ENCODE results near the gene TMTC2.
"Not testable (repeated sequence)": the region's sequence is repeated elsewhere in the genome, so short reads cannot be mapped to it uniquely, and the experiment has no call there.

TMTC2 gene

GRCh38 chr12:82793751-82794281 is 107.1 kb downstream of the TMTC2 start:
- DNase-seq = no peak

GRCh38 chr12:82797480-82797879 is 110.8 kb downstream of the TMTC2 start:
- no peak for DNase-seq

GRCh38 chr12:82800185-82800584 is 113.5 kb downstream of the TMTC2 start:
- DNase-seq = no peak

- DNase-seq = no peak
Observed at GRCh38 chr12:82801951-82802610, 115.4 kb downstream of the TMTC2 start.

GRCh38 chr12:82803201-82803600 is 116.5 kb downstream of the TMTC2 start:
- no peak for DNase-seq

- DNase-seq = no peak
Observed at GRCh38 chr12:82804601-82805000, 117.9 kb downstream of the TMTC2 start.

GRCh38 chr12:82805004-82805403 is 118.3 kb downstream of the TMTC2 start:
- not testable (repeated sequence) for DNase-seq

GRCh38 chr12:82805812-82806497 is 119.2 kb downstream of the TMTC2 start:
- no peak for DNase-seq

GRCh38 chr12:82807132-82807737 is 120.5 kb downstream of the TMTC2 start:
- no peak for DNase-seq

GRCh38 chr12:82810568-82810967 is 123.9 kb downstream of the TMTC2 start:
- no peak for DNase-seq

GRCh38 chr12:82817368-82817767 is 130.7 kb downstream of the TMTC2 start:
- DNase-seq = no peak

GRCh38 chr12:82818271-82819035 is 131.7 kb downstream of the TMTC2 start:
- no peak for DNase-seq

- DNase-seq = no peak
Observed at GRCh38 chr12:82826505-82826904, 139.8 kb downstream of the TMTC2 start.

- no peak for DNase-seq
Observed at GRCh38 chr12:82832096-82832495, 145.4 kb downstream of the TMTC2 start.

- DNase-seq = no peak
Observed at GRCh38 chr12:82832981-82833380, 146.3 kb downstream of the TMTC2 start.

- DNase-seq = no peak
Observed at GRCh38 chr12:82833481-82833880, 146.8 kb downstream of the TMTC2 start.

GRCh38 chr12:82835217-82835616 is 148.5 kb downstream of the TMTC2 start:
- no peak for DNase-seq

- DNase-seq = no peak
Observed at GRCh38 chr12:82838131-82838551, 151.4 kb downstream of the TMTC2 start.

GRCh38 chr12:82838827-82839226 is 152.1 kb downstream of the TMTC2 start:
- DNase-seq = no peak

- DNase-seq = no peak
Observed at GRCh38 chr12:82839796-82840195, 153.1 kb downstream of the TMTC2 start.

GRCh38 chr12:82841487-82841904 is 154.8 kb downstream of the TMTC2 start:
- DNase-seq = no peak

GRCh38 chr12:82842480-82842879 is 155.8 kb downstream of the TMTC2 start:
- DNase-seq = no peak

- not testable (repeated sequence) for DNase-seq
Observed at GRCh38 chr12:82845076-82845475, 158.4 kb downstream of the TMTC2 start.

Measured in CD4-positive, alpha-beta T cell treated with Interleukin-1 beta for 1 hour (primary cell).